ENCODE results near the gene TRIM27. TPM values are rescaled to one million over a fixed set of nuclear protein-coding genes. Genes with fewer than 3 reads are reported as not detected.
"Not testable (repeated sequence)": the region's sequence is repeated elsewhere in the genome, so short reads cannot be mapped to it uniquely, and the experiment has no call there.

Gene TRIM27, protein sequence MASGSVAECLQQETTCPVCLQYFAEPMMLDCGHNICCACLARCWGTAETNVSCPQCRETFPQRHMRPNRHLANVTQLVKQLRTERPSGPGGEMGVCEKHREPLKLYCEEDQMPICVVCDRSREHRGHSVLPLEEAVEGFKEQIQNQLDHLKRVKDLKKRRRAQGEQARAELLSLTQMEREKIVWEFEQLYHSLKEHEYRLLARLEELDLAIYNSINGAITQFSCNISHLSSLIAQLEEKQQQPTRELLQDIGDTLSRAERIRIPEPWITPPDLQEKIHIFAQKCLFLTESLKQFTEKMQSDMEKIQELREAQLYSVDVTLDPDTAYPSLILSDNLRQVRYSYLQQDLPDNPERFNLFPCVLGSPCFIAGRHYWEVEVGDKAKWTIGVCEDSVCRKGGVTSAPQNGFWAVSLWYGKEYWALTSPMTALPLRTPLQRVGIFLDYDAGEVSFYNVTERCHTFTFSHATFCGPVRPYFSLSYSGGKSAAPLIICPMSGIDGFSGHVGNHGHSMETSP
- 49.6 to 61.8 TPM (median 53.5 TPM) in 3 replicates for total RNA-seq
- long read RNA-seq, transcript TRIM27-202 (8 exons, 2,967 nt): major isoform, 125 of 135 reads
- long read RNA-seq, partial matches to known transcripts: 2 of 135 reads
- long read RNA-seq, other reads (novel, unspliced or antisense): 8 of 135 reads

DNA sequence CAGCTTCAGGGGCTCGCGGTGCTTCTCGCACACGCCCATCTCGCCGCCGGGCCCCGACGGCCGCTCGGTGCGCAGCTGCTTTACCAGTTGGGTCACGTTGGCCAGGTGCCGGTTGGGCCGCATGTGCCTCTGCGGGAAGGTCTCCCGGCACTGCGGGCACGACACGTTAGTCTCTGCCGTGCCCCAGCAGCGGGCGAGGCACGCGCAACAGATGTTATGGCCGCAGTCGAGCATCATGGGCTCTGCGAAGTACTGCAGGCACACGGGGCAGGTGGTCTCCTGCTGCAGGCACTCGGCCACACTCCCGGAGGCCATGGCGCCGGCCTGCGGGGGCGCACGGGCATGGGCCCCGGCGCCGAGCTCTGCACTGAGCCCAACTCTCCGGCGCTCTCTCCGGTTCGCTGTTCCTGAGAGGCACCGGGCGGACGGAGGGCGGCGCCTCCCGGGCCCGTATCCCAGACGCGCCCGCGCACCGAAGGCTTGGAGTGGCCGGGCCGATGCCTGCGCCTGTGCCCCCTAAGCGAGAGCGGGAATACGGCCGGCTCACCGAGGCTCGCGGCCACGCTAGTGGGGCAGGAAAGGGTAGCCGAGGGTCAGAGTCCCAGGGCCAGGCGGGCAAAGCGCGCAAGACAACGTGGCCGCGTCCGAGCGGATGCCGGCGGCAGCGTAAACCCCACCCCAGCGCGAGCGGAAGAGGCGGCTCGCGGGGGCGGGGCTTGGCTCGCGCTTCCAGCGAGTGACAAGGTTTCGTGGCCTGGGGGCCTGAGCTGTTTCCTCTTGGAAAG, at the start of gene TRIM27:
TRIM27 (minus strand) TSS at position 668 of the 785 bp plus-strand sequence; CDS start at position 315, 353 bp downstream.
- Mint-ChIP-seq H3K36me3 (ENCODE audit: low read depth) (peaks cover 14% of the 10 kb centered on the region), H3K9me3 (ENCODE audit: low read depth) (no peaks in the 10 kb centered on the region), H3K27ac (ENCODE audit: unreplicated experiment) (peak within 1 kb of the TSS; percentile 87), H3K4me3 (ENCODE audit: unreplicated experiment) (peak within 1 kb of the TSS; percentile 92), H3K4me1 (ENCODE audit: low read depth) (peaks cover 20% of the 10 kb centered on the region), H3K27me3 (ENCODE audit: low read depth) (no peaks in the 10 kb centered on the region)
- DNase-seq (ENCODE audit: low spot score): no peak
- TF ChIP-seq CTCF (IDR thresholded peaks at IDR 0.05): peak; percentile 43

DNA sequence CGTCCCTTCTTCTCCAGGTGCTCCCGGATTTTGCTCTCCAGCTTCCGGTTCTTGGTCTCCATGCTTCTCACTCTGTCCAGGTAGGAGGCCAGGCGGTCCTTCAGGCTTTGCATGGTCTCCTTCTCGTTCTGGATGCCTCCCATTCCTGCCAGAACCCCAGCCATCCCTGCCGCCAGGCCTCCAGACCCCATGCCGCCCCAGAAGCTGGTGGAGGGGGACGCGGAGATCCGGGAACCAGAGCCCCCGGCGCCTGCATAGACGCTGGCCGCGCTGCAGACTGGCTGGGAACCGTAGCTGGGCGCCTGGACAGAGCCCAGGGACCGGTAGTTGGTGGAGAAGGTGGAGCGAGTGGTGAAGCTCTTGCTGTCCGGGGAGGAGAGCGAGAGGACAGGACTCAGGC, 46.3 kb upstream of the TRIM27 start:
- peaks cover 18% of the 10 kb centered on the region for H3K27me3 Mint-ChIP-seq (ENCODE audit: low read depth)
- H3K36me3 Mint-ChIP-seq (ENCODE audit: low read depth): not testable (repeated sequence)

DNA sequence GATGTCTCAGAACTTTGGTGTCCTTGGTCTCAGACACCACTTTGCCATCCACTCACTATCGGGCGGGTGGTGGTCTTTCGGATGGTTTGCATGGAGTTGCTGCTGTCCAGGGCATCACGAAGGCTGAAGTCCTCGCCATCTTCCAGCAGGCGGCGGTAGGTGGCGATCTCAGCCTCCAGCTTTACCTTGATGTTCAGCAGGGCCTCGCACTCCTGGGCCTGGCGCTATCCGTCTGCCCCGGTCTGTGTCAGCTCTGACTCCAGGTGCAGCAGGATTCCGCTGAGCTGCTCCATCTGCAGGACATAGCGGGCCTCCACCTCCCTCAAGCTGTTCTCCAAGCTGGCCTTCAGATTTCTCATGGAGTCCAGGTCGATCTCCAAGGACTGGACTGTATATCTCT, 45.3 kb upstream of the TRIM27 start:
- no peak for TF ChIP-seq CTCF (IDR thresholded peaks at IDR 0.05)
- Mint-ChIP-seq H3K36me3 (ENCODE audit: low read depth) (peaks cover 2% of the 10 kb centered on the region), H3K9me3 (ENCODE audit: low read depth) (peaks cover 31% of the 10 kb centered on the region), H3K27ac (ENCODE audit: unreplicated experiment) (no peak overlapping the region), H3K4me3 (ENCODE audit: unreplicated experiment) (no peak overlapping the region), H3K27me3 (ENCODE audit: low read depth) (peaks cover 20% of the 10 kb centered on the region), H3K4me1 (ENCODE audit: low read depth) (no peaks in the 10 kb centered on the region)
- peak; percentile 58 for DNase-seq (ENCODE audit: low spot score)

More for the DNA sequence above, 46.3 kb upstream of the TRIM27 start:
- H3K9me3 Mint-ChIP-seq (ENCODE audit: low read depth): peaks cover 29% of the 10 kb centered on the region
- not testable (repeated sequence) for H3K27ac Mint-ChIP-seq (ENCODE audit: unreplicated experiment); H3K4me1 Mint-ChIP-seq (ENCODE audit: low read depth); H3K4me3 Mint-ChIP-seq (ENCODE audit: unreplicated experiment)
- peak; percentile 87 for DNase-seq (ENCODE audit: low spot score)

DNA sequence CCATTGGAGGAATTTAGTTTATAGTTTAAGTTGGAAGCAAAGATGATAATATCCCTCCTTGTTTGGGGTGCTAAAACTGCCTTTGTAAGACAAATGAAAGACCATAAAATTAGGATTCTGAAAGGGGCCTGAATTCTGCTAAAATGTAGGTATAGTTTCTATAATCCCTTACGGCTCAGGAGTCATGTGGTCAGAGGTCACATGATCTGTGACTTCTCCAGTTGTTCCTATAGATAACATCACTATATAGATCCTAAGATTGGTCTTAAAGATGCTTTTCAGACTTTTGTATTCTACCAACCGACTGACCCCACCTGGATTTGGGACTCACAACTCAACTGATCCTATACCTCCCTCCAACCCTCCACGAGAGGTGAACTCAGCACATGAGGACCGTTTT, 44.7 kb upstream of the TRIM27 start:
- TF ChIP-seq CTCF (IDR thresholded peaks at IDR 0.05): no peak
- H3K27me3 Mint-ChIP-seq (ENCODE audit: low read depth): peaks cover 22% of the 10 kb centered on the region
- H3K4me1 Mint-ChIP-seq (ENCODE audit: low read depth): no peaks in the 10 kb centered on the region
- no peak overlapping the region for H3K27ac Mint-ChIP-seq (ENCODE audit: unreplicated experiment)
- H3K9me3 Mint-ChIP-seq (ENCODE audit: low read depth): peaks cover 32% of the 10 kb centered on the region
- no peak for DNase-seq (ENCODE audit: low spot score)
- H3K4me3 Mint-ChIP-seq (ENCODE audit: unreplicated experiment): no peak overlapping the region
- H3K36me3 Mint-ChIP-seq (ENCODE audit: low read depth): peaks cover 2% of the 10 kb centered on the region

- peaks cover 22% of the 10 kb centered on the region for H3K27me3 Mint-ChIP-seq (ENCODE audit: low read depth)
- DNase-seq (ENCODE audit: low spot score): no peak
- no peaks in the 10 kb centered on the region for H3K4me1 Mint-ChIP-seq (ENCODE audit: low read depth)
- no peak overlapping the region for H3K4me3 Mint-ChIP-seq (ENCODE audit: unreplicated experiment)
- peaks cover 2% of the 10 kb centered on the region for H3K36me3 Mint-ChIP-seq (ENCODE audit: low read depth)
- no peak for TF ChIP-seq CTCF (IDR thresholded peaks at IDR 0.05)
- no peak overlapping the region for H3K27ac Mint-ChIP-seq (ENCODE audit: unreplicated experiment)
- H3K9me3 Mint-ChIP-seq (ENCODE audit: low read depth): peaks cover 32% of the 10 kb centered on the region
These were observed 41.9 kb upstream of the TRIM27 start for GRCh38 chr6:28965706-28966105.
